Liver (tissue), 3 donors: ENCODE measurements around the gene TCFL5.

ENCODE experiments used
- CTCF ChIP-seq: fragments of 150-350 bp; IDR thresholded peaks from 2 replicates; pipeline ENCODE4 v1.5.1; 2017; ENCODE audit warnings: improper control_type of control experiment, low read depth, low read length; ENCODE audit not compliant: missing input control
- TAF1 ChIP-seq: conservative IDR thresholded peaks from 2 replicates; pipeline ENCODE4 v1.6.1; 2016; ENCODE audit warnings: antibody characterized with exemption, mild to moderate bottlenecking
- donor health status: healthy.
- donor health status: healthy.

DNA sequence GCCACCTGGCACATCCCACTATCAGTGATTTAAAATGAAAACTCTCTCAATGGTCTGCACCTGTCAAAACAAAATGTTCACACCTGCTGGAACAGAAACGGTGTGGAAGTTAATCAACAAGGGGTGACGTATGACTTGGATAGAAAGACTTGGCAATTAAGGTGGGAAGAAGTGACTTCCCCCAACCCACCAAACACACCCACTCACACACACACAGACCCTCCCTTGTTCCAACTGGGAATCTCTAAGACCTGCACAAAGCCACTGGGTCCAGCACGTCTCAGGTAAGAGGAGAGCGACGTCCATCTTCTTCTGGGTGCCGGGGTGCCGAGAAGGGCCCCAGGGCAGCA lies 25.1 kb upstream of the TCFL5 start:
- TF ChIP-seq CTCF (no peak), TAF1 (no peak)
